GM12878 (cell line): ENCODE data around the gene LSAMP. TPM values are rescaled to one million over a fixed set of nuclear protein-coding genes. Genes with fewer than 3 reads are reported as not detected.

Experiments used
- ATAC-seq: fragments of 200-7000 bp; cut with Tn5 transposase; 3 replicates; pipeline ENCODE4 v1.9.1; 2020; ENCODE audit warnings: mild to moderate bottlenecking, moderate library complexity
- BruUV-seq: library from RNA; stranded (reverse); fragments of 400-500 nt; replicated peaks from 2 replicates; lab custom pipeline; 2021; lab: Mats Ljungman, UMichigan
- CTCF ChIA-PET: fragments of 300-600 bp; sonication (Branson Sonifier 250); formaldehyde crosslinking; extraction: SDS; loops from one replicate; lab custom pipeline; 2021; ENCODE audit warnings: inconsistent platforms; lab: Yijun Ruan, JAX
- POLR2A ChIA-PET: fragments of 350-600 bp; formaldehyde crosslinking; extraction: SDS; loops from one replicate; lab custom pipeline; 2021; ENCODE audit warnings: inconsistent platforms; lab: Charles Lee
- RAD21 ChIA-PET: fragments of 300-600 bp; sonication (Branson Sonifier 250); formaldehyde crosslinking; loops from one replicate; lab custom pipeline; 2023; ENCODE audit warnings: antibody characterized with exemption; ENCODE audit not compliant: unreplicated experiment; lab: Charles Lee
- SMC1A ChIA-PET: fragments of 300-600 bp; sonication (Branson Sonifier 250); formaldehyde crosslinking; loops from one replicate; lab custom pipeline; 2023; ENCODE audit not compliant: unreplicated experiment, uncharacterized antibody; lab: Charles Lee
- DNase-seq: peaks from one replicate; pipeline ENCODE4 v3.0.0-alpha.2; 2011; ENCODE audit warnings: low read depth, low spot score
- FAIRE-seq: peaks from 3 replicates; lab custom pipeline; 2011; peaks lifted over from hg19 to GRCh38; lab: Jason Lieb, UNC
- H2AFZ ChIP-seq: 2 replicates; pipeline ENCODE4 v1.6.0; 2011; ENCODE audit warnings: low read depth, low read length, control low read depth; ENCODE audit not compliant: control insufficient read depth
- H3K27ac ChIP-seq: 2 replicates; pipeline ENCODE4 v1.5.1; 2011; ENCODE audit warnings: control low read depth; ENCODE audit not compliant: control insufficient read depth, insufficient read depth
- H3K27me3 ChIP-seq, 2 experiments: replicated peaks in 1 of 2; 2 replicates each; pipeline versions ENCODE4 v1.6.0 to v1.6.1; 2011; ENCODE audit warnings: low read length in 1 of 2; ENCODE audit not compliant: control insufficient read depth in 2 of 2, insufficient read depth in 2 of 2
- H3K36me3 ChIP-seq, 2 experiments: 2 replicates each; pipeline ENCODE4 v1.5.1; 2011; ENCODE audit warnings: low read length in 1 of 2; ENCODE audit not compliant: control insufficient read depth in 2 of 2, insufficient read depth in 2 of 2
- H3K4me1 ChIP-seq: 2 replicates; pipeline ENCODE4 v1.6.1; 2011; ENCODE audit warnings: mild to moderate bottlenecking, low read length, moderate library complexity, mixed read lengths; ENCODE audit not compliant: control insufficient read depth, insufficient read depth
- H3K4me2 ChIP-seq: 2 replicates; pipeline ENCODE4 v1.6.0; 2011; ENCODE audit warnings: control low read depth; ENCODE audit not compliant: control insufficient read depth, insufficient read depth
- H3K4me3 ChIP-seq: fragments of 200-600 bp; sonication (generic); 2 replicates; pipeline ENCODE4 v1.5.1; 2016
- H3K79me2 ChIP-seq: 2 replicates; pipeline ENCODE4 v1.6.0; 2011; ENCODE audit warnings: low read length; ENCODE audit not compliant: control insufficient read depth, insufficient read depth
- H3K9ac ChIP-seq: 2 replicates; pipeline ENCODE4 v1.8.0; 2011; ENCODE audit warnings: low read length, control low read depth, mixed read lengths; ENCODE audit not compliant: control insufficient read depth, insufficient read depth
- H3K9me3 ChIP-seq: replicated peaks from 3 replicates; pipeline ENCODE4 v1.5.1; 2011; ENCODE audit warnings: mild to moderate bottlenecking, low read length; ENCODE audit not compliant: control insufficient read depth, insufficient read depth
- H4K20me1 ChIP-seq: 2 replicates; pipeline ENCODE4 v1.6.0; 2011; ENCODE audit not compliant: control insufficient read depth, insufficient read depth
- FOXM1 ChIP-seq: IDR thresholded peaks from 2 replicates; pipeline ENCODE4 v1.6.1; 2012; ENCODE audit warnings: low read depth, mild to moderate bottlenecking, inconsistent platforms, low read length, moderate library complexity
- IKZF1 ChIP-seq: fragments of 450-650 bp; conservative IDR thresholded peaks from 2 replicates; pipeline ENCODE4 v1.6.1; 2017; ENCODE audit warnings: antibody characterized with exemption, mild to moderate bottlenecking
- IKZF2 ChIP-seq, 2 experiments: fragments of 450-650 bp; IDR thresholded peaks; 2 replicates each; pipeline ENCODE4 v1.6.1; 2017; ENCODE audit warnings: mild to moderate bottlenecking in 2 of 2, moderate library complexity in 2 of 2
- JUNB ChIP-seq: IDR thresholded peaks from 2 replicates; pipeline ENCODE4 v1.6.1; 2016; ENCODE audit warnings: antibody characterized with exemption, mild to moderate bottlenecking
- POLR2AphosphoS2 ChIP-seq: IDR thresholded peaks from 2 replicates; pipeline ENCODE4 v1.6.1; 2011; ENCODE audit warnings: low read depth, mild to moderate bottlenecking, low read length, improper control_type of control experiment, moderate library complexity
- RUNX3 ChIP-seq: IDR thresholded peaks from 2 replicates; pipeline ENCODE4 v1.6.1; 2012; ENCODE audit warnings: low read length, inconsistent platforms
- ZBTB33 ChIP-seq: fragments of 450-650 bp; IDR thresholded peaks from 2 replicates; pipeline ENCODE4 v1.6.1; 2017; ENCODE audit warnings: mild to moderate bottlenecking
- ZNF217 ChIP-seq: fragments of 450-650 bp; IDR thresholded peaks from 2 replicates; pipeline ENCODE4 v1.6.1; 2017; ENCODE audit warnings: antibody characterized with exemption, mild to moderate bottlenecking
- WGBS: methylation state at CpG from one replicate; pipeline ENCODE4 v1.1.6; 2016; ENCODE audit warnings: low lambda C conversion rate; ENCODE audit not compliant: insufficient replicate concordance, insufficient coverage; ENCODE audit errors: missing lambda C conversion rate; 5-methylcytosine and 5-hydroxymethylcytosine counted together
- in situ Hi-C: fragments of 300-500 bp; cut with MboI; formaldehyde crosslinking; loops from 9 replicates; pipeline ENCODE4 v1.14.3; 2018; ENCODE audit warnings: mixed read lengths
- intact Hi-C: fragments of 100-400 bp; cut with micrococcal nuclease; formaldehyde crosslinking; loops from one replicate; pipeline ENCODE4 v1.14.2; 2022; ENCODE audit not compliant: unreplicated experiment
- polyA plus RNA-seq, 11 experiments: library from polyadenylated mRNA; depleted of rRNA in 4 of 11; unstranded in 6 of 11; stranded (reverse) in 5 of 11; fragments of >200 nt; fragmentation: Nextera tagmentation in 4 of 11; fragmentation: Illumina TruSeq in 1 of 11; extraction: Ambion mirVana in 4 of 11; extraction: Trizol in 1 of 11; gene quantifications; 1 replicate in 1 of 11; 2 replicates in 10 of 11; pipeline versions ENCODE4 v1.2.1 to v1.2.3, GENCODE V29; 2011 to 2016; ENCODE audit warnings: inconsistent platforms in 2 of 11, missing spikeins in 2 of 11, low read depth in 1 of 11
- total RNA-seq, 4 experiments: library from RNA; depleted of rRNA in 3 of 4; stranded (reverse); fragments of >200 nt in 3 of 4; fragmentation: Illumina TruSeq in 1 of 4; extraction: Trizol in 1 of 4; gene quantifications; 2 replicates each; pipeline versions ENCODE4 v1.2.1 to v1.2.3, GENCODE V29; 2013 to 2021

LSAMP gene
- total and polyA plus RNA-seq, 10 of the 15 experiments (the other 5 are each of a cell fraction or from before 2014, with no cell fraction given) = 2.0 to 12.7 (median 6.5) TPM

- Histone ChIP-seq H3K4me1 (no peaks in the 10 kb centered on the region), H4K20me1 (no peaks in the 10 kb centered on the region), H2AFZ (no peak overlapping the region), H3K9ac (no peak overlapping the region), H3K4me3 (no peak overlapping the region), H3K27me3 (no peaks in the 10 kb centered on the region), H3K4me2 (no peak overlapping the region), H3K79me2 (no peaks in the 10 kb centered on the region), H3K9me3 (no peaks in the 10 kb centered on the region), H3K36me3 (no peaks in the 10 kb centered on the region), H3K27ac (no peak overlapping the region)
- intact Hi-C loops = no loop called here
- RAD21 ChIA-PET = no interaction called here
- SMC1A ChIA-PET = no interaction called here
- POLR2A ChIA-PET = interaction anchor here (0.7 kb wide), 1 partner anchor 104 kb away, joined by 3 read pairs; no protein-coding TSS in a partner anchor
- FAIRE-seq (no peak), DNase-seq (no peak), ATAC-seq (no peak; the same call in 2 of the 3 replicates)
- CTCF ChIA-PET = interaction anchor here (0.9 to 1.0 kb wide), 2 partner anchors 8 to 17 kb away, joined by 3 read pairs; no protein-coding TSS in a partner anchor
- BruUV-seq = no TSS peak
- WGBS = 0% methylated on average over 1 of the region's 1 CpG
- TF ChIP-seq JUNB (no peak), RUNX3 (peak; percentile 11; the same call in 1 of the 2 replicates), IKZF1 (peak; percentile 46; the same call in 1 of the 2 replicates), POLR2AphosphoS2 (no peak), IKZF2 (IDR thresholded peaks at IDR 0.05) (peak; percentile 17 to 38; a peak in 2 of 4 replicates)
- in situ Hi-C loops = no loop called here
These were observed 67.2 kb downstream of the LSAMP start for GRCh38 chr3:116378077-116378476.

- Histone ChIP-seq H3K27me3 (no peaks in the 10 kb centered on the region), H3K27ac (no peak overlapping the region), H2AFZ (no peak overlapping the region), H3K4me2 (no peak overlapping the region), H3K4me1 (no peaks in the 10 kb centered on the region), H3K79me2 (no peaks in the 10 kb centered on the region), H3K9me3 (no peaks in the 10 kb centered on the region), H3K9ac (no peak overlapping the region), H3K4me3 (no peak overlapping the region)
- FAIRE-seq = no peak
- WGBS = 0% methylated on average over 2 of the region's 2 CpGs
- CTCF ChIA-PET = interaction anchor here (0.5 to 1.1 kb wide), 3 partner anchors 9 to 79 kb away, joined by 4 to 7 read pairs (median 4); no protein-coding TSS in a partner anchor
- in situ Hi-C loops (no loop called here), intact Hi-C loops (no loop called here)
- DNase-seq = no peak
- no peak for ATAC-seq
- SMC1A ChIA-PET = interaction anchor here (0.9 to 1.0 kb wide), 2 partner anchors 9 to 21 kb away, joined by 3 to 4 read pairs; no protein-coding TSS in a partner anchor
- RAD21 ChIA-PET = interaction anchor here (1.9 kb wide), 1 partner anchor 10 kb away, joined by 4 read pairs; no protein-coding TSS in a partner anchor
- TF ChIP-seq FOXM1 (no peak), ZNF217 (no peak), ZBTB33 (no peak)
- TF ChIP-seq, all 136 proteins: peak for 0
- POLR2A ChIA-PET = no interaction called here
- no TSS peak for BruUV-seq
- H3K36me3 ChIP-seq = no peaks in the 10 kb centered on the region
- no peaks in the 10 kb centered on the region for H4K20me1 ChIP-seq
These were observed 70.4 kb downstream of the LSAMP start for GRCh38 chr3:116374901-116375300.
